Measurements from ENCODE around the gene HNRNPH3.

HNRNPH3 gene

GRCh38 chr10:68367121-68367520 is 35.3 kb downstream of the HNRNPH3 start:
- H3K27ac ChIP-seq, result no peak overlapping the region
- TF ChIP-seq, protein P1, sequence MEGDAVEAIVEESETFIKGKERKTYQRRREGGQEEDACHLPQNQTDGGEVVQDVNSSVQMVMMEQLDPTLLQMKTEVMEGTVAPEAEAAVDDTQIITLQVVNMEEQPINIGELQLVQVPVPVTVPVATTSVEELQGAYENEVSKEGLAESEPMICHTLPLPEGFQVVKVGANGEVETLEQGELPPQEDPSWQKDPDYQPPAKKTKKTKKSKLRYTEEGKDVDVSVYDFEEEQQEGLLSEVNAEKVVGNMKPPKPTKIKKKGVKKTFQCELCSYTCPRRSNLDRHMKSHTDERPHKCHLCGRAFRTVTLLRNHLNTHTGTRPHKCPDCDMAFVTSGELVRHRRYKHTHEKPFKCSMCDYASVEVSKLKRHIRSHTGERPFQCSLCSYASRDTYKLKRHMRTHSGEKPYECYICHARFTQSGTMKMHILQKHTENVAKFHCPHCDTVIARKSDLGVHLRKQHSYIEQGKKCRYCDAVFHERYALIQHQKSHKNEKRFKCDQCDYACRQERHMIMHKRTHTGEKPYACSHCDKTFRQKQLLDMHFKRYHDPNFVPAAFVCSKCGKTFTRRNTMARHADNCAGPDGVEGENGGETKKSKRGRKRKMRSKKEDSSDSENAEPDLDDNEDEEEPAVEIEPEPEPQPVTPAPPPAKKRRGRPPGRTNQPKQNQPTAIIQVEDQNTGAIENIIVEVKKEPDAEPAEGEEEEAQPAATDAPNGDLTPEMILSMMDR (conservative IDR thresholded peaks at IDR 0.05; ENCODE audit: low read depth), result no peak
- CTCF ChIA-PET, result no interaction called here
- no peak for DNase-seq (ENCODE audit: low spot score)
- POLR2A ChIA-PET (ENCODE audit: low non-redundant PET), result no interaction called here

DNA sequence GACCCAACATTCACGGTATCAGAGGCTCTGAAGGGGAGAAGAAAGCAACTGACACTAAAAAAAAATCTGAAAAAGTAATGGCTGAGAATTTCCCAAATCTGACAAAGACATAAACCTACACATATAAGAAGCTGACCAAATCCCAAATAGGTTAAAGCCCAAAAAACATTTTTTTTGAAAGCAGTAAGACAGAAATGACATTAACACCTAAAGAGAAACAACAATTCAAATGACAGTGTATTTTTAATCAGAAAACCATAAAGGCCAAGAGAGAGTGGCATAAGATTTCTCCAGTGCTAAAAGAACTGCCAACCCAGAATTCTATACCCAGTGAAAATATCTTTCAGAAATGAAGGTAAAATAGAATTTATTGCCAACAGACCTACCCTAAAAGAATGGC is 39.7 kb downstream of the HNRNPH3 start:
- CTCF ChIA-PET, result interaction anchor here (0.6 kb wide), 1 partner anchor 128 kb away, joined by 3 read pairs; no protein-coding TSS in a partner anchor
- POLR2A ChIA-PET (ENCODE audit: low non-redundant PET), result no interaction called here
- TF ChIP-seq, protein P1 (conservative IDR thresholded peaks at IDR 0.05; ENCODE audit: low read depth), result no peak
- no peak for DNase-seq (ENCODE audit: low spot score)
- H3K27ac ChIP-seq, result no peak overlapping the region

DNA sequence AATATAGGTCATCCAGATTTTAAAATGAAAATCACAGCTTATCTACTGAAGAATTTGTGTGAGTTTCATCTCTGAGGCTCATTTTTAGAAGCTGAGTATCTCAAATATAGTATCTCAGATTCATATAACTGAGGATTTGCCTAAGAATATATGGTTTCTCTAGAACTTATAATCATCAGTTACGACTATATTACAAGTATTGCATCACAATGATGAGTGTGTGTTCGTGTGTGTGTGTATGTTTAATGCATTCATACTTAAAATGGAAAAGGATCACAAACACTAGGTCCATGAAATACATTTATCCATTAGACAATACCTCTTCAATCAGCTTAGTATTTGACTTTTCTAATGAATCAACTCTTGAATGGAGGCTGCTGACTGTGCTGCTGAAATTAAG is 53.9 kb downstream of the HNRNPH3 start:
- CTCF ChIA-PET, result interaction anchor here (1.5 kb wide), 1 partner anchor 21 kb away, joined by 13 read pairs; the partner anchor contains the start of gene RUFY2
- TF ChIP-seq, protein P1 (conservative IDR thresholded peaks at IDR 0.05; ENCODE audit: low read depth), result no peak
- no peak overlapping the region for H3K27ac ChIP-seq
- POLR2A ChIA-PET (ENCODE audit: low non-redundant PET), result interaction anchor here (0.6 kb wide), 1 partner anchor 155 kb away, joined by 3 read pairs; no protein-coding TSS in a partner anchor
- DNase-seq (ENCODE audit: low spot score), result no peak

All from RWPE1 (cell line).